Left forelimb (tissue), 1 donor: Measurements from ENCODE around the gene CFAP57.
A peak's percentile ranks its signal among the peaks of the same experiment; 100 is the strongest.

ENCODE experiments used
- DNase-seq: peaks from one replicate; pipeline ENCODE4 v3.0.0-alpha.2; 2018; ENCODE audit warnings: low spot score

The CFAP57 gene

DNA sequence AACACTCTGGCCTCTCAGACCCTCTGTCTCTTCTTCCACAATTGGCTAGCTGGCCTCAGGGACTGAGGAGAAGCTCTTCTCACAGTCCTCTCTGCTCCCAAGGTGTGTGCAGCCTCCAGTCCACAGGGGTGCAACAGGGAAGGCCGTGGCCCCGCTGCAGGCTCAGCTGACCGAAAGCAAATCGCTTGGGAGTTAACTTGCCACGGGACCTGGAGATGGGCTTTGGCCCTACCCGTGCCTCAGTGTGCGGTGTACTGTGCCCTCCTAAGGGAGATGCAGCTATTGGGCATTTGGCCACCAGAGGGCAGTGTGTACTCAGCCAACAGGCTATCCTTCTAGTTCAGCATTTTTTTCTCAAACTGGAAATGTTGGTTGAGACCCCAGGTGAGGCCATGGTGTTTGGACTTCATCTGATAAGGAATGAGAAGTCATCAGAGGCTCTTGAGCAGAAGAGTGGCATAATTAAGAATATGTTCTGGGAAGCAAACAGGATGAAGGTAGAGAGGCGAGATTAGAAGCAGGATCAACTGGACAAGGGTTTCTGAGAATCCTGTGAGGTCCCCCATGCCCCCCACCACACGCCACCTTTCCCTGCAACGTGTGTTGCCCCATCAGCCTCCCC is 55.1 kb downstream of the CFAP57 start:
- peak; percentile 83 for DNase-seq

DNA sequence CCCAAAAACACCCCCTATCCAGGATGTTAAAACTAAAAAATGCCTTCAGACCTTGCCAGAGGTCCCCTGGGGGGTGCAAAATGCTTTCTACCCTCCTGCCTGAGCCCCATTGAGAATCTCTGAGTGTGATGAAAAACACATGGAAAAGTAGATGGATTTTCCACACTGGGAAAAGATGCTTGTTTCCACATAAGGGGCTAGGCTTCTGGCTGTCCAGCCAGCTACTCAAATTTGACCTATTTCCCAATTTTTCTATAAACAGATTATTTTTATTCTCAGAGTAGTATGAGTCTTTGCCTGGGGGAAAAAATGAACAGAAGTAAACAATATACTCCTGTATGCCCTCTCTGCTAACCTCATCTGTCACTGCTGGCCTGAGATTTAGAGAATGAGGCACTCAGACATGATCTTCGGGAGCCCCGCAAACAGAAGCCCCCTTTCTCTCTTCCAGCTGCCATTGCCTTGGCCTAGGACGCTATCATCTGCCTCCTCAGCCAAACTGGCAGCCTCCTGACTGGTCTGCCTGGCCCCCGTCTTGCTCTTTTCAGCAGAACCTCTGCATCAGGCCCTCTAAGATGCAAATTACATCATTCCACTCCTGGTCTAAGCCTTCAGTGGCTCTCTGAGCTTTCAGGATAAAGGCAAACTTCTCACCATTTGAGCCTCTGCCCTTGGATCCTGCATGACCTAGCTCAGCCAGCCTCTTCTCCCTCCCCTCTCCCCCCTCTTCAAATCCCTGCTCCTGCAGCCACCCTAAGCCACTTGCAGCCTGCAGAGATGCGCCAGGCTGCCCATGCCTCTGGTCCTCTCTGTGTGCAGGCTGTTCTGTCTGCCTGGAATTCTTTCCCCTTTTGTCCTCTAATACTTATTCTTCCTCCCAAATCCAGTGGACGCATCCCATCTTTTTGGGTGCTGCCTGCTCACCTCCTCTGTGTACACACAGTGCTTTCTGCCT is 58.0 kb downstream of the CFAP57 start:
- DNase-seq = peak; percentile 28

DNA sequence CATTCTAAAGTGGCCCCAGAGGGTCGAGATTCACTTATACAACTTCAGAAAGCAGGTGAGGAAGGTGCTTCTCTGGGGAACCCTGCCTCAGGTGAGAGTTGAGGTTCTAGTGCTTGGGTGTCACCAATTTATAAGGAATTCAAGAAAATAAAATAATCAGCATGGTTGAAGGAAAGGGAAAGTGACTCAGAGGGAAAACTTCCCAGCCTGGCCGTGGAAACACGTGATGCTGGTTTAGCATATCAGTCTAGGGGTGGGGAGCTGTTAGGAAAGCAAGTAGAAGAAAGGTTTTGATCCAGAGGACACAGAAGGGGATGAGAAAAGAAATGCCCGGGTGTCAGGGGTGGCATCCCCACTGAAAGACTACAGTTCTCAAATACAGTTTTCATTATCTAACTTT is 59.9 kb downstream of the CFAP57 start:
- DNase-seq = peak; percentile 18

DNA sequence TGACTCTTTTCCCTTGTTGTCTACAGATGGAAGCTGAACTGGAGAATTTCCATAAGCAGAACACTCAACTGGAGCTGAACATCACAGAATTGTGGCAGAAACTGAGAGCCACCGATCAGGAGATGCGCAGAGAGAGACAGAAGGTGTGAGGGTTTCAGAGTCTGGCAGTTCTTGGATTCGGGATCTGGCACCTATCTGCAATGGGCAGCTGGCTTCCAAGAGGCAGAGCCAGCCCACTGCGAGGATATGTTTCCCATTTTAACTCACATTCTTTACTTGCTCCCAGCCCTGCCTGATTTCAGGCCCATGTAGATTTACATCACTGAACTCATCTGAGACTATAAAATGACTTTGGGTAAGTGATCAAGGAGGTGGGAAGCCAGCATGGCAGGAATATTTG is 60.4 kb downstream of the CFAP57 start:
- DNase-seq = peak; percentile 15

DNA sequence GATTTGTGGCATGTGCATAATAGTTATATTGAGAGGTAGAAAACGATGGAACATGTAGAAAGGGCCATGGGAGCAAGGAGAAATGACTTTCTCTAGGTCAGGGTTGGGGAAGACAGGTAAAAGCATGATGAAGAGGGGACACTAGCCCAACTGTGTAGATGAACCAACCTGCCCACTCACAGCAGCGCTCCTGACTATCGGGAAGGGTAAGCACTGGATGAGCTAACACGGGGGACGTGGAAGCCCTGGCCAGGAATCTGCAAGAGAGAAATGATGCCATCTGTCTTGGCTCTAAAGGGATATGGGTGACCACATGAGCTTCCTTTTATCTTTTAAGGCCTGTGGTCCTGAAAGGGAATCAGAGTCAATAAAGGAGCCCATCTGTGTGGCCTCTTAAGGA is 61.5 kb downstream of the CFAP57 start:
- DNase-seq = no peak

DNA sequence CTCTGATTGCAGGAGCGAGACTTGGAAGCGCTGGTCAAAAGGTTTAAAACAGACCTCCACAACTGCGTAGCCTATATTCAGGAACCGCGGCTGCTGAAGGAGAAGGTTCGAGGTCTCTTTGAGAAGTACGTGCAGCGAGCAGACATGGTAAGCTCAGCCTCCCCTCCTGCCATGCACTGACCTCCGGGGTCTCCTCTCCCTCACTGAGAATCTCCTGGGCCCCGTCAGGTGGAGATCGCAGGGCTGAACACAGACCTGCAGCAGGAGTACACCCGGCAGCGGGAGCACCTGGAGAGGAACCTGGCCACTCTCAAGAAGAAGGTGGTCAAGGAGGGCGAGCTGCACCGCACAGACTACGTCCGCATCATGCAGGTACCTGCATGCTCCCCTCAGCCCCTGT is 62.1 kb downstream of the CFAP57 start:
- DNase-seq = no peak

DNA sequence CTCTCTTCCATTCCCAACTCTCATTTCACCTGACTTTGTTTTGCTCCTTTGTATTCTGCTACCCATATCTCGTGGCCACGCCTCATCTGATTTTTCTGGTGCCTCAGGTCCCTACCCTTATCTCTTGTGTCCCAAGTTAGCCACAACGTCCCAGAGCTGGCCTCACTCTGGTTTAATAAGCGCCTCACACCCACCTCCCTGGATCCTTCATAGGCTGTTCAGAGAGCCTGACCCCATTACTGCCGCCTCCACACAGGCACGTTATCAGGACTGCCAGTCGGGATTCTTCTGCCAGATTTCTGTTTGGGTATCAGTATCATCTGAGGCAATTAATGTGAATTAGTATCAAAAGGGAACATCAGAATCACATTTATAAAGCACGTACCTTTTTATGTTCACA is 62.9 kb downstream of the CFAP57 start:
- DNase-seq = no peak

DNA sequence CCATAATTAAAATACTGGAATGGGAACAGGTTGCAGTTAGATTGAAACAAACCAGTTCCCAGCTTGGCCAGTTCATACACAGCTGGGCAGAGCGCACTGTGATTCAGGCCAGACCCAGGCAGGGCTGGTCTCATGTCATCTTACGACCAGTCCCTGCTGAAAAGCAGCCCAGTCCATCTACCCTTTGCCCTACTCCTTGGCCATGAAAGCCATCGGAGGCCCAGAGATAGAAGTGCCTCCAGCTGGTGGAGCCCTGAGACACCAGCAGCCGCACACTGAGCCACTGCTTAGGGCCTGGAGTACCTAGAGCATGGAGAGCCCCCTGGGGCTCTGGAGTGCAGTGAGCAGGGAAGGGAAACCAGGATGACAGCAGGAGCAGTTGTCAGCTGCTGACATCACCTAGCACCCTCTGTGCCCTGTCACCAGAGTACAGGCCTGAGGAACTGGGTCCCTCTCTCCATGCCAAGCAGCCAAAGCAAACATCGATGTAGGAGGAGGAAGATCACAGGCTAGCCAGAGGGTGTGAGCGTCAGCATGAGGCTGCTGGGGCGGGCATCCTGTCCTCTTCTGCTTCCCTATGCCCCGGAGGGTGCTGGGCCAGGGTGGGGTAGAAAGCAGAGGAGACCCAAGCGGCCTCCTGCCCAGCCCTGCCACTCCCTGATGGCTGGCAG is 63.5 kb downstream of the CFAP57 start:
- no peak for DNase-seq

DNA sequence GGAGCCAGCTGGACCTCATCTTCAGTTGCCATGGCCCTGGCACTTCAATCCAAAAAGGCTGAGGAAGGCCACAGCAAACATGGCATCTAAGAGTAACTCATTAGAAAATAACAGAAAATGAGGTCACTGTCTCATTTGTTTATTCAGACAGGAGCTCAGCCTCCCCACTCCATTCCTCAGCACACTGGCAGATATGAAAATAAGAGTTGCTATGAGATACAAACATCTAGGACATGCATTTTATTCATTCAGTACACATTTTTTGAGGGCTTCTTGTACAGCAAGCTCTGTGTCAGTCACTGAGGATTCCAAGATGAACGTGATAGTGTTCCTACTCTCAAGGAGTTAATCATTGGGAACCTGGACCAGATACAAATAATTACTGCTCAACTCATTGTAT is 65.0 kb downstream of the CFAP57 start:
- DNase-seq = no peak

DNA sequence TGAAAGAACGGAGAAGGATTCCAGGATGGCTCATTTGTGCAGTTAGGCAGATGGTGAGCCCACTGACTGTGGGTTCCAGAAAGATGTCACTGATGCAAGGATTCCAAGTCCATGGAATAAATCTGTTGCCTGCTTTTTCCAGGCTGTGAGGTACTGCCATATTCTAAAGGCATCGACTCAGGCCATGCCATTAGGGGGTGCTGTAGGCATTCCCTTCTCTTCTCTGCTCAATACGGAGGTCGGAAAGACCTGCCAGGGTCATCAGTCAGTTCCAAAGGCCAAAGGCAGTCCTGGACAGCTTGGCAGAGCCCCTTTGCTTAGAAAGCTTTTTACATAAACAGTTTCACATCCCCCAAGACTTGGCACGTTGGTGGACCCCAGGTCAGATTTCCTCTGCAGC is 66.0 kb downstream of the CFAP57 start:
- DNase-seq = no peak

DNA sequence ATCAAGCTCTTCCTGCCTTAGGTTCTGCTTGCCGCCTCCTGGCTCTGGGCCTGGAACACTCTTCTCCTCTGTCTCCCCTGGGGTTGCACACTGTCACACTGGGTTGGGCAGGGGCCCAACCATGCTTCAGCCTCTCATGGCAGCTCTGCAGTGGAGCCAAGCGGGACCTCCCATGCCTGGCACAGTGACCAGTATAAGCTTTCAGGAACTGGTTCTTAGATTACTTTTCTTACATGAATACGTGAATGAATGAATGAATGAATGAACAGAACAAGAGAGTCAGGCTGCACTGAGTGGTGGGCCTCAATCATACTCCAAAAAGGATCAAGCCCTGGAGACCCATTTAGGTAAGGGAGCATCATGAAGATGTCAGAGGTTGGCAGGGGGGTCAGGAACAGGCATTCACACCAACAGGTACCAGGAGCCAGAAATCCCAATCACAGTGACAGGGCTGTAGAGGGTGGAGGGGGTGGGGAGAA is 66.9 kb downstream of the CFAP57 start:
- DNase-seq = no peak

DNA sequence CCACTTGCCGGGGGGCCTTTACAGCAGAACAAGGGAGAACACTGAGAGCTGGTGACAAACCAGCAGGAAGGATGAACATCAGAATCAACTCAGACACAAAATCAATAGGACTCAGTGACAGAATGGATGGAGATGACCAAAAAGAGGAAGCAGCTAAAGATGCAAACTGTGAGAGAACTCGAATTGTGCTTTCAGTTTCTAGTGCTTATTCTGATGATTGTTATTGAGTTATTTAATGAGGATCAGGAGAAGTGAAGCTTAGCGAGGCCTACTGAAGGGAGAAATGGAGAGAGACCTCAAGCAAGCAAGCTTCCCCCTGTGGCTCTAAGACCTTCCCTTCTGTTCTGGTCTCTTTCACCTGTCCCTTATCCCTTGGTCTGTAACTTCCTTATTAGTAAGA is 67.4 kb downstream of the CFAP57 start:
- no peak for DNase-seq

DNA sequence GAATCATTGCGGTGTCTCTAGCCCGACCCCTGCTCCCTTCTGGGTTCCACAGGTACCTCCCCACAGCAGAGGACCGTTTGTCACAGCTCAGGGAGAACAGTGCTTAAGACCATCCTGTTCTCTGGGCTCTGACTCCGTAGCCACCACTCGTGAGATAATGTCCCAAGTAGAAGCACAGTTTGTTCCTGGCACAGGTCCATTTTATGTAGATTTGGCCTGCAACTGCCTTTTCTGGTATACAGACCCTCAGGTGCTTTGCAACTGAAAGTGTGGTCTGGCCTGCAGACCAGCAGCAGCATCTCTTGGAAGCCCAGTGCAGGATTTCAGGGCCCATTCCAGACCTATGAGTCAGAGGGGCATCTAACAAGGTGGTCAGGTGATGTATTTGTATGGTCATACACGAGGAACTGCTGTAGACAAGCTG is 69.3 kb downstream of the CFAP57 start:
- no peak for DNase-seq

DNA sequence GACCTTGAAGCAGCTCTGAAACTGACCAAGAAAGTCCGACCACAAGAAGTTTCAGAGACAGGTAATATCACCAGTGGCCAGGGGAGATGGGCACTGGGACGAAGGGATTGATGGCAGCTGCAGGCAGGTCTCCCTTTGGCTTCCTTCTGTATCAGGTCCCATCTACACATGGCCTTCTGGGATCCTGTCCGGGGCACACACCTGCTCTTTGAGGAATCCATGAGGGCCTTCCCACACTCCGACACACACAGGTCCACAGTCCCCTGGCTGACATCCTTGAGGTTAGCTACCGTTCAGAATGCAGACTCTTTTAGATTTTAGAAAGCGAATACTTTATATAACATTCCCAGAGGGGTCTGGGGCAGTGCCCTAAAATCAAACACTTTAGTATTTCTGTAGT is 71.2 kb downstream of the CFAP57 start:
- no peak for DNase-seq

DNA sequence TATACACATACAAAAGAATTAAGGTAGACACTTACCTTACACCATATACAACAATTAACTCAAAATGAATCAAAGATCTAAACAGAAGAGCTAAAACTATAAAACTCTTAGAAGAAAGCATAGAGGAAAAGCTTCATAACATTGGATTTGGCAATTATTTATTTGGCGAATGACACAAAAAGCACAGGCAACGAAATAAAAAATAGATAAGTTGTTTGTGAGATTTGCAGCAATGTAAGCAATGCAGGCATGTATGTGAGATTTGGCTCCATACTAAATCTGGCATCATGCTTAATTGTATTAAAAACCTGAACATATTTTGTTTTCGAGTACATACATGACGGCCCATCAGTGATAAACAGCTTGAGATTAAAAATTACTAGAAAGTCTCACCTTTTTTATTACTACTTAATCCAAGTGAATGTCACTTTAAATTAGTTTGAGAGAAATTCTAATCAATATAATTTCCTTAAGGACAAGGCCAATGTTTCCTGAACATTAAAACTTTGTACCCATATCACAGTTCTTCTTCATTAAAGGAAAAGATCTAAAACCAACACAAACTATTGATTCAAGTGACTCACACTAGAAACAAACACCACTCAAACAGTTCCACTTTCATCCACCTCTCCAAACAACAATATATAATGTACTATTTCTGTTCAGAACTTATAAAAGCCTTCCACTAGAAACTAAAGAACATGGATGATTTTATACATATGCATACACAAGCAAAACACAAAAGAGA is 74.5 kb downstream of the CFAP57 start:
- no peak for DNase-seq

DNA sequence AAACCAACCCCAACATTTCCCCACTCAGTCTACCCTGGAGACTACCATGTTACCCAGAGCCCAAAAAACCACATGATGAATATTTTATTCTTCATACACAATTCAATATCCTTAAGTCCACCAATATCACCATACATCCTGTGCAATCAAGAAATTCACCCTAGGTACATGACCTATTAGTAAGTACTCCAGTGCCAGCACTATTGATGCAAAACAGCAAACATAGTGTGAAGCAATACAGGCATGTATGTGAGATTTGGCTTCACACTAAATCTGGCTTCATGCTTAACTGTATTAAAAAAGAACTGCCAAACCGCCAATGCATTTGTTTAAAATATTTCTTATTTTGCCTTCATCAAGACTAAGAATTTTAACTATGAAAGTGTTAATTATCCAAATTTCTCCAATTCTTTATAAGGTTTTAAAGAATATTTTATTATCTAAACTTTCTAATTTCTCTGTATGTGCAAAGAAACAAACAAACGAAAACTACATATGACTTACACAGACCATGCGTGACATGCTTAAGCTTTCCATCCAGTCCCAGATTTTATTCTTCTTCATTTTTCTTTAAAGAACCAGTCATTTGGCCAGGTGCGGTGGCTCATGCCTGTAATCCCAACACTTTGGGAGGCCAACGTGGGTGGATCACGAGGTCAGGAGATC is 75.3 kb downstream of the CFAP57 start:
- DNase-seq = no peak

DNA sequence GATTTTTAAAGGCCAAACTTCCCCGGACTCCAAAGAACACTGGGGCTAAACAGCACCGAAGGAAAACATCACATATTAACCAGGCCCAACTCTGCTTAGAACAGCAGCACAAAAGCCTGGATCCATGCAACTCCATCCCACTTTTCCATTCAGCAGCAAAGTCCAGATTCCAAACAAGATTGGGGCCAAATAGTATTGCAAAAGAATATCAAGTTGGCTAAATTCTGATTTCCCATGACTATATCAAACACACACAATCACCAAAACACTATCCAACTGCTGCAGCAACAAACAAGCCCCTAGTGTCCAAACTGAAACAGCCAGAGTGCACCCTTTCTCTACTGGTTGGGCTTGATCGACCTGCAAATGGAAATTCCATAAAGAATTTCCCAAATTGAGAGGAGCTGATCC is 78.2 kb downstream of the CFAP57 start:
- no peak for DNase-seq

DNA sequence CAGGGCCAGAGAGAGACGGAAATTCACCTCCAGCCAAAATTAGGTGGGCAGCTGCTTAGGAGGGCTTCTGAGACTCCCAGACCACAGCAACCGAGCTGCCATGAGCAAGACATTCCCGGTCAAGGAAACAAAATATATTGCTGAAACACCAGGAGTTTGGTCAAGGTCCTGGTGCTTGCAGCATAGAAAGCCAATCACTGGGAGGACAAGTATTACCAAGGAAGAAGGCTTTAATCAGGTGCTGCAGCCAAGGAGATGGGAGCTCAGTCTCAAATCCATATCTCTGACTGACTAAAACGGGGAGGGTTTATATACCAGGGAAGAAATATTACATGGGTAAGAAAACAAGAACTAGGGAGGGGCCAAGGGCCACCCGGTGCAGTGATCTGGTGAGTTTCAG is 78.9 kb downstream of the CFAP57 start:
- no peak for DNase-seq

DNA sequence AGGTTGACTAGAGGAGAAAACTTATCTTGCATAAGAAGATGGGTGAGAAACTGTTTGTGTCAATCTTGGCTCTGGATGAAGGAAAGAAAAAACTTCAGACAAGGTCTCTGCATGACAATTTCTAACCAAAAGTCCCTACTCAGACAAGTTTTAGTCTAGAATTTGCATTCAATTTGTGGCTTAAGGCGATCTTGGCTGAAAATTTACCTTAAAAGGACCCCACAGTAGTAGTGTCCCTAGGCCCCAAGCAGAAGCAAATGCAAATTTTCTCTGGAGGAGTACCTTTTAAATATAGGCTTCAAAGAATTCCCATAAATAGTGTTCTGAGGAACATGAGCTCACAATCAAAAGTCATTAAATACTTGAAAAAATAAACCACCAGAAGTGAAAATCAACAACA is 80.1 kb downstream of the CFAP57 start:
- DNase-seq = no peak

DNA sequence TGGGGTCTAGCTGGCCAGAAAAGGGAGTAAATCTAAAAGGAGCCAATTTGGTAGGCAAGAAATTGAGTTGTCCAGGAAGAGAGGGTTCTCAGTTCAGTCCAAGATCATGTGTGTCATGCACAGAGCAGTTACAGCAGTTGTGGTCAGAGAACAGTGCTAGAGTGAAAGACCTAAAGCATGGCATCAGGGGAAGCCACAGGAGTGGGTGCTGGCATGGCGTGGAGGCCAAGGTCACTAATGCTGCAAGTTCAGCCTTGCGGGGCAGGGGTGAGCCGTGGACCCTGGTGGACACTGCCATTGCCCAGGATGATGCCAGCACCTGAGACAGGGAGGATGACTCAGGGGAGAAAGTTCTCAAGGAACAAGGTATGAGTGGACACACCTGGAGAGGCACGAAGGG is 81.0 kb downstream of the CFAP57 start:
- DNase-seq = no peak

DNA sequence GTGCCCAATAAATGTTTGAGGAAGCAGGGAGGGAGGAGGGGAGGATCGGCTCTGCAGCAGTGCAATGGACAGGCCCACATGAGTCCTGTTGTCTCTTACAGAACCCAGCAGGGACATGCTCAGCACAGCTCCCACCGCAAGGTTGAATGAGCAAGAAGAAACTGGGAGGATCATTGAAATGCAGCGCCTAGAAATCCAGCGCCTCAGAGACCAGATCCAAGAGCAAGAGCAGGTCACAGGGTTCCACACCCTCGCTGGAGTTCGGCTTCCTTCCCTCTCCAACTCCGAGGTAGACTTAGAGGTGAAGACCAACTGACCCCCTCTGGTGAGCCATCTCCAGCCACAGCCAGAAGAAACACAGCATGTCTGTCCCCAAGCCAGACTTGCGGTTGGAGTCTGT is 81.7 kb downstream of the CFAP57 start:
- no peak for DNase-seq
